ENCODE results near the gene NHSL2. TPM values are rescaled to one million over a fixed set of nuclear protein-coding genes. Genes with fewer than 3 reads are reported as not detected.
A peak's percentile ranks its signal among the peaks of the same experiment; 100 is the strongest.

Gene NHSL2
- total RNA-seq, 1 experiment from 2014 or later, result 0.02 TPM

DNA sequence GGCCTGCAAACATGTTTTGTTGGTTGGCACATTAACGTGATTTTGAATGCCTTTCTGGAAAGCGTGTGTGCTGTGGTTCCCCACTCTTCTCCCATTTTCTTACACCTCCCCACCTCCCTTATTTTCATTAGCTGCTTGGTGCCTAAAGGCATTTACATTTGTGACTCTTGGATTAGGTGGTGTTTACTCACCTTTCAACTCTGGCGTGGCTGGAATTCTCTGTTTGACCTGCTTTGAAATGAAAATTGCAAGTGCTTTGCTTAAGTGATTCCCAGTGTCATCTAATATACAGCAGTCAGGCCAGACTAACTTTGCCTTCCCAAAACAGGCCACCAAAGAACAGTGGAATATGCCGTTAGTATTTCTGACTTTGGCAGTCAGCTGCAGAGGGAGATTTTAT is 80.5 kb downstream of the NHSL2 start:
- Histone ChIP-seq H3K4me3 (no peak overlapping the region), H3K27me3 (no peaks in the 10 kb centered on the region), H3K27ac (no peak overlapping the region), H3K9me3 (replicated peaks) (no peaks in the 10 kb centered on the region), H3K36me3 (no peaks in the 10 kb centered on the region), H3K4me1 (peaks cover 9% of the 10 kb centered on the region)
- DNase-seq, result no peak

DNA sequence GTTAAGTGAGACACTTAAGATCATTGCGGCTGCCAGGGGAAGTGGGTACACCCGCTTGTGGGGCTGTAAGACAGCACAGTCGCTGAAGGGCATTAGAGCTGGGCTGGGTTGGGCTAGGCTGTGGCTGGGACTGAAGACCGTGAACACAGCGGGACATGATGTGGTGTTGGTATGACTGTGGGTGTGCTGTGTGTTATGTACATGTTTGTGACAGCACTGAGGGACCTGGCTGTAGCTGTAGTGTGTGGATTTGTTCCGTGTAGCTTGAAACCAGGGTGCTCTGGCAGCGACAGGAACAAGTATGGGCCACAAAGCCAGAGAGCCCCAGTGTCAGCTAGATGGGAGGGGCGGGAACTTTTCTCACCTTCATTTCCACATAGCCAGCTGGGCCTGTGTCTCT is 82.1 kb downstream of the NHSL2 start:
- Histone ChIP-seq H3K4me3 (no peak overlapping the region), H3K36me3 (no peaks in the 10 kb centered on the region), H3K27me3 (no peaks in the 10 kb centered on the region), H3K4me1 (peaks cover 23% of the 10 kb centered on the region), H3K9me3 (replicated peaks) (no peaks in the 10 kb centered on the region), H3K27ac (no peak overlapping the region)
- no peak for DNase-seq

DNA sequence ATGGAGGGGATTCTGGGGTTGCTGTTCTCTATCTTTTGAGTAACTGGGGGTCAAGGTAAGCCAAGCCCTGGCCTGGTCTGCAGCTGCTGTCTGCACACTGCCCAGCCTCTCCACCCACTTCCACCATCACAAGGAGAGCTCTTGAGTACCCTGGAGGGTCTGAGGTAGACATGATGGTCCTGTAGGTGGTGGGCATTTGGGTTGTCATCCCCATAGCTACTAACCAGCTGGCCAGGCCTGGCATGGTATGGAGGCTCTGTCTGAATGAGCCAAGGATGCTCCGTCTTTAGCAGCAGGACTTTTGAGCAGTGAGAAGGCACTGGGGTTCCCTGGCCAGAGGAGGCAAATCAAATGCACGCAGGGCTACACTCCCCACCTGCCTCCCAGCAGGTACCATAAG is 82.7 kb downstream of the NHSL2 start:
- Histone ChIP-seq H3K4me3 (no peak overlapping the region), H3K27me3 (no peaks in the 10 kb centered on the region)

DNA sequence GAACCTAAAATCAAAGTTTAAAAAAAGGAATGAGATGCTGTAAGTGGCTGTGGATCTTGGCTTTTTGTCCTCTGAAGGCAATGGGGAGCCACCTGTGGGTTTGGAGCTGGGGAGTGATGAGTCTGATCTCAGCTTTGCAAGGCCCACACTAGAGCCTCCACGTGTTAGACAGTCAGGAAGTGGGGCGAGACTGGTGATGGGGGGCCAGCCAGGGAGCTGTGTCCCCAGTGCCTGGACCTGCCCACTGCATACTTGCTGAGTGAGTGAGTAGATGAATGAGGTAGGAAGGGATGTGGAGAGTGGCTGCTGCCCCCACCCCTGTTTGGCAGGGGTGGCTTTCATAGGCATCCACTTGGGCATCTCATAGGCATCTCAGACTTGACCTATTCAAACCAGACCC is 84.0 kb downstream of the NHSL2 start:
- DNase-seq, result no peak
- Histone ChIP-seq H3K4me3 (no peak overlapping the region), H3K27ac (no peak overlapping the region), H3K4me1 (peaks cover 23% of the 10 kb centered on the region), H3K9me3 (replicated peaks) (no peaks in the 10 kb centered on the region), H3K27me3 (no peaks in the 10 kb centered on the region), H3K36me3 (no peaks in the 10 kb centered on the region)

More for the DNA sequence above, 82.7 kb downstream of the NHSL2 start:
- peaks cover 23% of the 10 kb centered on the region for H3K4me1 ChIP-seq
- no peaks in the 10 kb centered on the region for H3K36me3 ChIP-seq
- no peak overlapping the region for H3K27ac ChIP-seq
- no peak for DNase-seq
- no peaks in the 10 kb centered on the region for H3K9me3 ChIP-seq (replicated peaks)

DNA sequence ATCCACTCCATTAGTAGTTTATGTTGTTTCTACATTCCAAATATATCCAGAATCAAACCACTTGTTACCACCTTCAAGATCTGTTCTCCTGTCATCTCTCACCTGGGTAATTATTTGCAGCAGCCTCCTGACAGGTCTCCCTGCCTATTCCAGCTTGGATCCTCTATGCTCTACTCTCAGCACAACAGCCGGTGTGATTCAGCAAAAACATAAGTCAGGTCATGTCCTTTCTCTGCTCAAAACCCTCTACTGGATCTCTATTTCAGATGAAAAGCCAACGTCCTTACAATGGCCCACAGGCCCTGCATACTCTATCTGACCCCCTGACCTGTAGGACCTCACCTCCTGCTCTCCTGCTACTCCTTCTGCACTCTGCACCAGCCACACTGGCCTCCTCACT is 84.5 kb downstream of the NHSL2 start:
- no peak for DNase-seq
- H3K9me3 ChIP-seq (replicated peaks), result no peaks in the 10 kb centered on the region
- no peak overlapping the region for H3K4me3 ChIP-seq
- no peak overlapping the region for H3K27ac ChIP-seq
- no peaks in the 10 kb centered on the region for H3K27me3 ChIP-seq
- H3K36me3 ChIP-seq, result no peaks in the 10 kb centered on the region
- peaks cover 23% of the 10 kb centered on the region for H3K4me1 ChIP-seq

DNA sequence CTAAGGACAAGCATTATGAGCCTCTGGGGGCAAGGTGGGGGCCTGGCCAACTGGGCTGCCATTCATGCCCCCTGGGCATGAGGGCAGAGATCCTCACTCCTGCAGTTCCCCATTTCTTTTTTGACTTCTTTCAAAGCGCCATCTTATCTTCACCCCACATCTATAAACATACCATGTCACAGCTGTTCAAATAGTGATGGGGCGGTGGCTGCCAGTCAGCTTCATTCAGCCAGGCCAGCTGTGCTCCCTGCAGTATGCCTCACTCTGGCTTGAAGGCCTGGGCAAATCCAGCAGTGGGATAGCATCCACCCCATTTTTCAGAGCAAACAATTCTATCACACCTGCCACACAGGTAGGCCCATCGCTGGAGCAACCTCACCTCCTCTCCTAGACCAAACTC is 85.5 kb downstream of the NHSL2 start:
- H3K27ac ChIP-seq, result peak overlapping the region; percentile 39
- peak; percentile 79 to 83 for DNase-seq
- no peaks in the 10 kb centered on the region for H3K36me3 ChIP-seq
- no peak overlapping the region for H3K4me3 ChIP-seq
- no peaks in the 10 kb centered on the region for H3K9me3 ChIP-seq (replicated peaks)
- H3K4me1 ChIP-seq, result peaks cover 23% of the 10 kb centered on the region
- no peaks in the 10 kb centered on the region for H3K27me3 ChIP-seq

DNA sequence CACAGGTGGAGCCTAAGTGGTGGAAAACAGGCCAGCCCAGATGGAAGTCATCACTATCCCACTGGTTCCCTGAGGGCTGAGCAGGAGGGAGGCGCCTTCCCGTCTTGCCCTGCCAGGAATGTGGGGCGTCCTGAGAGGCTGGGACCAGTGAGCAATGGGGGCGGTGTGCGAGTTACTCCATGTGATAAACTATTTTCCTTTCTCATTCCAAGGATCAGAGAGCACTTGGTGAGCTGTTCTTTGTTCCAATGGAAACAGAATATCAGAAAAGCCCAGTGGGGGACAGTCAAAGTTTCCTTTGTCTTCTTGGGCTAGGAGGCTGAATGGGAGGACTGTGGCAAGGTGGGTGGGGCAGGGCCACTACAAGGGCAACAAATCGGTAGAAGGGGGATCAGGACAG is 86.2 kb downstream of the NHSL2 start:
- H3K4me1 ChIP-seq, result peaks cover 23% of the 10 kb centered on the region
- no peak overlapping the region for H3K27ac ChIP-seq
- no peaks in the 10 kb centered on the region for H3K27me3 ChIP-seq
- DNase-seq, result no peak
- H3K4me3 ChIP-seq, result no peak overlapping the region
- H3K36me3 ChIP-seq, result no peaks in the 10 kb centered on the region
- H3K9me3 ChIP-seq (replicated peaks), result no peaks in the 10 kb centered on the region

DNA sequence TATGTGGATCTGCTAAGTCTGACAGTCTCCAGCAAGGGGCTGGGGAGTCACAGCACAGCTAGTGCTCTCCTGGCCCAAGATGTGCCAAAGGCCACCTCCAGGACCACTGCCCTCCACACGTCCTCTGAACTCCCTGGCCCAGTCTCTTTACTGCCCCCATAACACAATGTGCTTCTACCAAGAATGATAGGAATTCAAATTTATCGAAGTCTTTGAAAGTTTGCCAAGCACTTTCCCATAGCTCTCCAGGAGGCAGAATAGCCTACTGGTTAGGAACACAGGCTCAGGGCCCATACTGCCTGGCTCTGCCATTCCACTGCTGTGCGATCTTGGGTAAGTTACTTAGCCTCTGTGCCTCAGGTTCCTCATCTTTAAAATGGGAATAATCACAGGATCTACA is 86.7 kb downstream of the NHSL2 start:
- Histone ChIP-seq H3K27ac (no peak overlapping the region), H3K4me1 (peaks cover 23% of the 10 kb centered on the region), H3K36me3 (no peaks in the 10 kb centered on the region), H3K27me3 (no peaks in the 10 kb centered on the region), H3K4me3 (no peak overlapping the region), H3K9me3 (replicated peaks) (no peaks in the 10 kb centered on the region)
- no peak for DNase-seq

DNA sequence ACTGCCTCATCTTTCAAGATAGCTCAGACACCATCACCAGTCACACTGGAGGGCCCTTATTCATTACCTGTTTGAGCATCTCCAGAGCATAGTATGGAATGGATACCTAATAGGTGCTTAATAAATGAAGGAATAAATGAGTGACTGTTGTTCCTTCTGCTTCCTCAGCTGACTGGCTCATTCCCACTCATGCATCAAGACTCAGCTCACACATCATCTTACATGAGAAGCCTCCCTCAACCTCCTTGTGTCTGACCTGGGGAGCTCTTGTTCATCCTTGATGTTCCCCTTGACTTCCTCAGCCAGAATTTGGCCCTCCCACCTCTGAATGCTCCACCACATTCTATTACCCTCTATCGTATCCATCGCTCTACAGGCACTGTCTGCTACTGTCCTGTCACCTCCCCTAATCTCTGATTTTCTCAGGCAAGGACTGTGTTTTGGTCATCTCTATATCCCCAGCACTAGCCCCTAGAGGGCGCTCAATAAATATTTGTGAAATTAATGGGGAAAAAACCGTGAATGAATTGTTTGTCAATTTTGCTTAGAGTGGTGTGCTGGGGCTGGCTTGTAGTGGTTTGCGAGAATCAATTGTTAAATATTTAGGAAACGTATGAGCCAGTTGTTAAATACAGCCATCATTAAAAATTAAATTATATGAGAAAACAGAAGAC is 88.3 kb downstream of the NHSL2 start:
- H3K27ac ChIP-seq, result no peak overlapping the region
- peak in 1 of 2 experiments; percentile 66 for DNase-seq

DNA sequence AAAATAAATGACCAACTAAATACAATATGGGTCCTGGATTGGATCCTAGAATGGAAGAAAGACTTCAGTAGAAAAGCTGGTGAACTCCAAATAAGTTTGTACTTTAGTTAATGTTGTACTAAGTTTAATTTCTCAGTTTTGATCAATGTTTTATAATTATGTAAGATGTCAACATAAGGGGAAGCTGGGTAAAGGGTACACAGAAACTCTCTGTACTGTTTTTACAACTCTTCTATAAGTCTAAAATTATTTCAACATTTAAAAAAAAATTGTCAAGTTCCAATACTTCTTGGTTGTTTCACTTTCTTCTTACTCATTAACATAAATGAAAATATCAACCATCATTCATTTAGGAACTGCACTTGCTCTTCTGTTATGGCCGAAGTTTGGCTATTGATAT is 88.9 kb downstream of the NHSL2 start:
- Histone ChIP-seq H3K27me3 (no peaks in the 10 kb centered on the region), H3K4me1 (peaks cover 39% of the 10 kb centered on the region), H3K27ac (no peak overlapping the region), H3K9me3 (replicated peaks) (no peaks in the 10 kb centered on the region), H3K36me3 (no peaks in the 10 kb centered on the region), H3K4me3 (no peak overlapping the region)
- DNase-seq, result no peak

More for the DNA sequence above, 88.3 kb downstream of the NHSL2 start:
- Histone ChIP-seq H3K36me3 (no peaks in the 10 kb centered on the region), H3K9me3 (replicated peaks) (no peaks in the 10 kb centered on the region), H3K4me1 (peaks cover 39% of the 10 kb centered on the region), H3K27me3 (no peaks in the 10 kb centered on the region), H3K4me3 (no peak overlapping the region)

DNA sequence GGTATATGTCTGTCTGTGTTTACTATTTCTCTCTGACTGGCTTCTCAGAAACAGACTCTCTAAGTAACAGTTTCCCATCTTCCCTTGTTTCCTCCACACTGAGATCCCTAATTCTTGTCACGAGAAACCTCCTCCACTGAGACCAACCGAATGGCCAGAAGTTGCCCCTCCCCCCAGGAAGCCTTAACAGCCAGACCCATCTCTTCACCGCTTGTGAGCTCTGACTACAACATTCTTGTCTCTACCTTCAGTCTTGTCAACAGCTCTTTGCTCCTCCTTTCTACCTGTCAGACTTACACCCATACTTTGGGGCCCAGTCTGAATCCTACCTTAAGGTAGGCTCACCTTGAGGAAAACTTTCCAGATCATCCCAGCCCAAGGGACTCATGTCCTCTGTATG is 90.8 kb downstream of the NHSL2 start:
- peaks cover 31% of the 10 kb centered on the region for H3K4me1 ChIP-seq
- no peaks in the 10 kb centered on the region for H3K27me3 ChIP-seq
- H3K36me3 ChIP-seq, result no peaks in the 10 kb centered on the region
- H3K27ac ChIP-seq, result no peak overlapping the region
- H3K9me3 ChIP-seq (replicated peaks), result no peaks in the 10 kb centered on the region
- no peak for DNase-seq
- no peak overlapping the region for H3K4me3 ChIP-seq

DNA sequence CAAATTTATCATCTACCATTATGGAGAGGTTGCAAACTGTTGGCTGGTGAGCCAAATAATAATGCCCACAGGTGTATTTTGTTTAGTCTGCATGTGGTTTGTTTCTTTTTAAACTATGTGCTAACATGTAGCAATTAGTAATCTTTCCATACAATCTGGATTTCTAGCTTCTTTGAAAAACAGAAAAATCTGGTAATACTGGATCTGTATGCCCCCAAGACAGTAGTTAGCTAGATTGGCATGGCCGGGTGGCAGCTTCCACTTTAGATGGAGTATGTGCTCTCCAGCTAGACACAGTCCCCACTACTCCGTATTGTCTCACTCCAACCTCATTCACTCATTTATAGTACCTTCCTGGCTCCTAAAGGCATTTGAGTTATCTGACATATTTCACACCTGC is 91.3 kb downstream of the NHSL2 start:
- Histone ChIP-seq H3K27me3 (no peaks in the 10 kb centered on the region), H3K4me1 (peaks cover 26% of the 10 kb centered on the region), H3K9me3 (replicated peaks) (no peaks in the 10 kb centered on the region), H3K4me3 (no peak overlapping the region), H3K36me3 (no peaks in the 10 kb centered on the region), H3K27ac (no peak overlapping the region)
- no peak for DNase-seq

DNA sequence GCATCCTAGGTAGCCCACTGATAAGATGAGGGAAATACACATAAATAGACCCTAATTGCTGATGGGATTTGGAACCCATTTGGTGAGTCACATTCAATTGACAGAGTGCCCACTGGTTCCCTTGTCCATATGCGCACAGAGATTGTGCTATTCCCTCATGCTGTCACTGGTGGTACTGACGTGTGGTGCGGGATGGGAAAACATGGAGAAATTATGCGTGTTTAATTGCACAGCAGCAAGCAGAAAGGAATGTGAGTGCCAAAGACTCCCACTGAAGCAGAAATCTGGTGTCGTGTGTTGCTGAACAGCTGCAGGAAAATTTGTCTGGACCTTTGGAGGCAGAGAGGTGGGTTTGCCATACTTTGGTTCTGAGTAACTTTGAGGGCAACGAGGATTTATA is 92.2 kb downstream of the NHSL2 start:
- peak; percentile 33 to 52 for DNase-seq
- no peaks in the 10 kb centered on the region for H3K9me3 ChIP-seq (replicated peaks)
- peak overlapping the region; percentile 58 for H3K27ac ChIP-seq
- no peaks in the 10 kb centered on the region for H3K36me3 ChIP-seq
- no peaks in the 10 kb centered on the region for H3K27me3 ChIP-seq
- H3K4me3 ChIP-seq, result no peak overlapping the region
- H3K4me1 ChIP-seq, result peaks cover 20% of the 10 kb centered on the region

DNA sequence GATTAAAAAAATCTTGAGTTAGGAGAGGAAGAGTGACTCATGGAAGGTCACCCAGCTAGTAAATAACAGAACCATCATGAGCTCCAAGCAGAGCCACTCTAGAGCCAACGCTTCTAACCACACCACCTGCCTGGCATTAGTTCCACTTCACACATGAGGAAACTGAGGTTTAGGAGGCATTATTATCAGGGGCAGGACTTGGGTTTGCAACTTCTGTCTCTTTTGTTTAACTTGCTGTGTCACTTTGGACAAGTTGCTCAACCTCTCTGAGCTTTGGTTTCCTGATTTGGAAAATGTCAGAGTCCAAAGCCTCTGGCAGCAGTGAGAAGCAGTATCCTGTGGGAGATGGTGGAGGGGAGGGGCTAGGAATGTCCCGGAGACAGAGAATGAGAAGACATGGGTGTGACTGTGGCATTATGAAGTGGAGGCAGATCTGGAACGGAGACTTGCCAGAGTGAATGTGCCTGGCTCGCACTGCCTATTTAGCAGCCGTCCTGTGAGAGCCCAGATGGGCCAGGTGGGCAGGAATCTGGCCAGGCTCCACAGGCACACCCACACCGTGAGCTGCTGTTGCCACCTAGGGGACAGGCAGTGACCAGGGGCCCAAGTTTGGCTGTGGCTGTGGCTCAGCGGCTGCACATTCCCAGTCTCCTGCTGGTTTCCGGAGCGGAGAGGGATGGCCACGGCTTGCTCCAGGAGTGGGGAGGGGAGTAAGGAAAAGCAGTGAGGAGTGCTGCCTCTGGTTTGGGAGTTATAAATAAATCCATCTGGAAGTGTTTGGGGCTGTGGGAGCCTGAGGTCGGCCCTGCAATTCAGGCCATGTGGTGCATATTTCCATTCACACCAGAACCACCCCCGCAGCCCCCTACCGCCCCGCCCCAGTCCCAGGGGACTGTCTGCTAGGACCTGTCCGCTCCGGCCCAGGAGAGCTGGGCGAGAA is 93.4 kb downstream of the NHSL2 start:
- peaks cover 20% of the 10 kb centered on the region for H3K4me1 ChIP-seq
- H3K27ac ChIP-seq, result peak overlapping the region; percentile 58

DNA sequence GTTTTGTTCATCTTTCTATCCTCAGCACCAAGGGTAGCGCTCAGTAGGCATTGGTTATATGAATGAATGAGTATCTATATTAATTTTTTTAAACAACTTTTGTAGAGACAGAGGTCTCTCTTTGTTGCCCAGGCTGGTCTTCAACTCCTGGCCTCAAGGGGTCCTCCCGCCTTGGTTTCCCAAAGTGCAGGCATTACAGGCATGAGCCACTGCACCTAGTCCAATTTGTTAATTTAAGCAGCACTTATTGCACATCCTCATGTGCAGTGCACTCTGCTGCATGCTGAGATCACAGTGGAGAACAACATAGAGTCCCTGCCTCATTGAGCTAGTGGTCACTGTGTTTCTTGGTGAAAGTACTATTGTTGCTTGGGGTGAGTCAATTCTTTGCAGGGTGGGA is 94.4 kb downstream of the NHSL2 start:
- Histone ChIP-seq H3K27me3 (no peaks in the 10 kb centered on the region), H3K27ac (no peak overlapping the region), H3K4me1 (peaks cover 20% of the 10 kb centered on the region), H3K4me3 (no peak overlapping the region), H3K9me3 (replicated peaks) (no peaks in the 10 kb centered on the region), H3K36me3 (no peaks in the 10 kb centered on the region)
- no peak for DNase-seq

More for the DNA sequence above, 93.4 kb downstream of the NHSL2 start:
- no peak overlapping the region for H3K4me3 ChIP-seq
- peak; percentile 46 to 64 for DNase-seq
- H3K9me3 ChIP-seq (replicated peaks), result no peaks in the 10 kb centered on the region
- H3K36me3 ChIP-seq, result no peaks in the 10 kb centered on the region
- no peaks in the 10 kb centered on the region for H3K27me3 ChIP-seq
